ENCODE measurements around the gene CEP72. TPM values are rescaled to one million over a fixed set of nuclear protein-coding genes. Genes with fewer than 3 reads are reported as not detected.

The CEP72 gene
- total RNA-seq, 1 donor from 2014 or later, result 7.6 TPM

- Mint-ChIP-seq H3K36me3 (ENCODE audit: unreplicated experiment) (peaks cover 26% of the 10 kb centered on the region), H3K9me3 (ENCODE audit: unreplicated experiment) (no peaks in the 10 kb centered on the region), H3K4me3 (ENCODE audit: unreplicated experiment) (no peak overlapping the region), H3K4me1 (ENCODE audit: unreplicated experiment) (no peaks in the 10 kb centered on the region), H3K27ac (ENCODE audit: unreplicated experiment) (no peak overlapping the region), H3K27me3 (ENCODE audit: unreplicated experiment) (no peaks in the 10 kb centered on the region)
- TF ChIP-seq CTCF (IDR thresholded peaks at IDR 0.05), result no peak
- DNase-seq (ENCODE audit: extremely low spot score, unreplicated experiment), result no peak
These were observed 45.4 kb downstream of the CEP72 start for GRCh38 chr5:657570-657969.

GRCh38 chr5:658103-658502, 46.0 kb downstream of the CEP72 start:
- TF ChIP-seq CTCF (IDR thresholded peaks at IDR 0.05), result no peak
- no peak for DNase-seq (ENCODE audit: extremely low spot score, unreplicated experiment)
- Mint-ChIP-seq H3K4me1 (ENCODE audit: unreplicated experiment) (no peaks in the 10 kb centered on the region), H3K9me3 (ENCODE audit: unreplicated experiment) (no peaks in the 10 kb centered on the region), H3K27me3 (ENCODE audit: unreplicated experiment) (no peaks in the 10 kb centered on the region), H3K36me3 (ENCODE audit: unreplicated experiment) (peaks cover 26% of the 10 kb centered on the region), H3K4me3 (ENCODE audit: unreplicated experiment) (no peak overlapping the region), H3K27ac (ENCODE audit: unreplicated experiment) (no peak overlapping the region)

- no peak for DNase-seq (ENCODE audit: extremely low spot score, unreplicated experiment)
- H3K4me3 Mint-ChIP-seq (ENCODE audit: unreplicated experiment), result no peak overlapping the region
These were observed 47.5 kb downstream of the CEP72 start for GRCh38 chr5:659496-660263.

GRCh38 chr5:660491-661030, 48.4 kb downstream of the CEP72 start:
- TF ChIP-seq CTCF (IDR thresholded peaks at IDR 0.05), result no peak
- DNase-seq (ENCODE audit: extremely low spot score, unreplicated experiment), result no peak
- peaks cover 26% of the 10 kb centered on the region for H3K36me3 Mint-ChIP-seq (ENCODE audit: unreplicated experiment)
- no peaks in the 10 kb centered on the region for H3K9me3 Mint-ChIP-seq (ENCODE audit: unreplicated experiment)
- H3K4me1 Mint-ChIP-seq (ENCODE audit: unreplicated experiment), result no peaks in the 10 kb centered on the region
- no peak overlapping the region for H3K27ac Mint-ChIP-seq (ENCODE audit: unreplicated experiment)
- no peaks in the 10 kb centered on the region for H3K27me3 Mint-ChIP-seq (ENCODE audit: unreplicated experiment)
- H3K4me3 Mint-ChIP-seq (ENCODE audit: unreplicated experiment), result no peak overlapping the region

More at GRCh38 chr5:659496-660263, 47.5 kb downstream of the CEP72 start:
- Mint-ChIP-seq H3K27ac (ENCODE audit: unreplicated experiment) (no peak overlapping the region), H3K27me3 (ENCODE audit: unreplicated experiment) (no peaks in the 10 kb centered on the region), H3K36me3 (ENCODE audit: unreplicated experiment) (peaks cover 26% of the 10 kb centered on the region), H3K4me1 (ENCODE audit: unreplicated experiment) (no peaks in the 10 kb centered on the region), H3K9me3 (ENCODE audit: unreplicated experiment) (no peaks in the 10 kb centered on the region)
- TF ChIP-seq CTCF (IDR thresholded peaks at IDR 0.05), result no peak

GRCh38 chr5:661891-662750, 50.0 kb downstream of the CEP72 start:
- no peaks in the 10 kb centered on the region for H3K4me1 Mint-ChIP-seq (ENCODE audit: unreplicated experiment)
- H3K27me3 Mint-ChIP-seq (ENCODE audit: unreplicated experiment), result no peaks in the 10 kb centered on the region
- no peak for DNase-seq (ENCODE audit: extremely low spot score, unreplicated experiment)
- peaks cover 26% of the 10 kb centered on the region for H3K36me3 Mint-ChIP-seq (ENCODE audit: unreplicated experiment)
- no peak for TF ChIP-seq CTCF (IDR thresholded peaks at IDR 0.05)
- no peak overlapping the region for H3K4me3 Mint-ChIP-seq (ENCODE audit: unreplicated experiment)
- H3K27ac Mint-ChIP-seq (ENCODE audit: unreplicated experiment), result no peak overlapping the region
- H3K9me3 Mint-ChIP-seq (ENCODE audit: unreplicated experiment), result no peaks in the 10 kb centered on the region

Data from osteocyte (in vitro differentiated cells).